Measurements from ENCODE around the gene ACYP1.
"Not testable (repeated sequence)": the region's sequence is repeated elsewhere in the genome, so short reads cannot be mapped to it uniquely, and the experiment has no call there.

The ACYP1 gene

DNA sequence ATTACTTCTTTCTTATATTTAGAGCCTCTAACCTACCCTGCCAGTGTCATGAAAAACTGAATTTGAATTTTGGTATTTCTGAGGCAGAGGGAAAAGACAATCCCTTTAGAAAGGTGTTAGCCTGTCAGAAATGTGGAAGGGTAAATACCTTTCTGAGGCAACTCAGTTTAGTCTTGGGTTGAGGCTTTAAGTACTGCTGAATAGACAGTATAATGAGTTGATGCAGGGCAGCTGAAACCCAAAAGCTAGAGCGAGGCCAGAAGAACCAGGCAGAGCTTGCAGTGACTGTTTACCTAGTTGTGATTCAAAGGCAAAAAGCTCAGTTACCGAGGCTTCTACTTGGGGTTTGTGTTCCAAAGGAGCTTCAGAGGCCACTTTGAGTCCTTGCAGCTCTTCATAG is 24.3 kb upstream of the ACYP1 start:
- Histone ChIP-seq H3K4me1 (ENCODE audit: insufficient read depth, low read length) (no peaks in the 10 kb centered on the region), H3K4me3 (ENCODE audit: low read length) (no peak overlapping the region), H3K36me3 (ENCODE audit: insufficient read depth, low read length) (peaks cover 24% of the 10 kb centered on the region), H2AFZ (ENCODE audit: low read depth, low read length) (no peak overlapping the region), H3K27me3 (ENCODE audit: insufficient read depth, low read length) (no peaks in the 10 kb centered on the region), H3K9me3 (ENCODE audit: low read length) (no peaks in the 10 kb centered on the region)

DNA sequence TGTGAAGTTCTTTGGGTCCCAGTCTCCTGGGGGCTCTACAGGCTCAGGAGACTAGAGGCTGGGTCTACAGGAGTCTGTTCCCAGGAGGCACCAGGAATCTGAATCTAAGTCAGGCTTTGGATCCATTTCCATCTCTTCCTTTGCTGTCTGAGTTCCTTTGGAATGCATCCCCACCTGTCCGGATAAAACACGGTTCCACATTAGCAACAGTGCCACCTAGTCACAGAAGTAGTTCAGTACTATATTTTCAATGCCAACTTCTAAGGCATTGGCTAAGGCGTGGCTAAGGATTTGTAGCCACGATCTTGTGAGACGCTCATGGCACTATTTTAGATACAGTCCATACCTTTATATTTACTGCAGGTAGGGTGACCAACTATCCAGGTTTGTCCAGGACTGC is 20.7 kb upstream of the ACYP1 start:
- H3K9me3 ChIP-seq (ENCODE audit: low read length): no peaks in the 10 kb centered on the region
- no peak overlapping the region for H2AFZ ChIP-seq (ENCODE audit: low read depth, low read length)
- no peak overlapping the region for H3K4me3 ChIP-seq (ENCODE audit: low read length)
- no peaks in the 10 kb centered on the region for H3K27me3 ChIP-seq (ENCODE audit: insufficient read depth, low read length)
- no peaks in the 10 kb centered on the region for H3K4me1 ChIP-seq (ENCODE audit: insufficient read depth, low read length)
- peaks cover 28% of the 10 kb centered on the region for H3K36me3 ChIP-seq (ENCODE audit: insufficient read depth, low read length)

DNA sequence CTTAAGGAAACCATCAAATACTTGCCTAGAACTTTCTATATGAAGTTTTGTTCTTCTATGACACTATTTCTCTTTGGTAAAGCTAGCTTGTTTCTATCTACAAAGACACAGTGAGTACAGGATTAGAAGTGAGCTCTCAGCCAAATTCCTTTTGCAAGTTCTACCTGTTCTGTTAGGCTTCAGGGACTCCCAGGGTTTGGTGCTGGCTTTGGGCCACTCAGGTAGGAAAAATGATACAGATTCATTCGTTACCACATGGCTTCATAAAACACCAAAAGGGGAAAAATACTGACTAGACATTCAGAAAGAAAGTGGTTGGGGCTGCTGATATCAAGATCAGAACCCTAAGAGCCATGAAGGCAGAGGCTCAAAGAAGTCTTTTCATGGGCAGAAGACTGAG is 19.4 kb upstream of the ACYP1 start:
- H3K4me3 ChIP-seq (ENCODE audit: low read length): no peak overlapping the region
- no peaks in the 10 kb centered on the region for H3K9me3 ChIP-seq (ENCODE audit: low read length)
- no peaks in the 10 kb centered on the region for H3K4me1 ChIP-seq (ENCODE audit: insufficient read depth, low read length)
- H3K27me3 ChIP-seq (ENCODE audit: insufficient read depth, low read length): no peaks in the 10 kb centered on the region
- peaks cover 28% of the 10 kb centered on the region for H3K36me3 ChIP-seq (ENCODE audit: insufficient read depth, low read length)
- no peak overlapping the region for H2AFZ ChIP-seq (ENCODE audit: low read depth, low read length)

DNA sequence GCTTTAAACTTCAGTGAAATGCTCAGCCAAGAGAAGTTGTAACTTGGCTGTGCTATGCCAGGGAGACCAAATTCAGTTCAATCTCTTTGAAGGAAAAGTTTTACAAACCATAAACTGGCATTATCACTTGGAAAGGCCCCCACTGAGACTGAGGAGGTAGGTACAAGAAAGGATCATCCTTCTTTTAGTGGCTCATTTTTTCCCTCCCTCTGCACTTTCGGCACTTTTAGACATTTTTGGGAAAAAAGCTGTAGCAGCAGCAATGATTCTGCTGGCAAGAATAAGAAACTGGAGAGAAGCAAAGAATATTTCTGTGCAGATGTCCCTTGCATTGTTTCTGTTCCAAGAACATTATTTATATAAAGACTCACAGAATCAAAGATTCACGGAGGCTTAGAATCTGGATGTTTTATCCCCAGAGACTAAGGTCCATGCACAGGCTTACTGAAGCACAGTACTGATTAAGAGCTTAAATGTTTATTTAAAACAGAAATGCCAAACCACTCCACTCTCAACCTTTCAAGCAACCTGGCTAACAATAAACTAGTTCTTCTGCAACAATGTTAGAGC is 17.9 kb upstream of the ACYP1 start:
- Histone ChIP-seq H3K4me1 (ENCODE audit: insufficient read depth, low read length) (no peaks in the 10 kb centered on the region), H3K36me3 (ENCODE audit: insufficient read depth, low read length) (peaks cover 18% of the 10 kb centered on the region), H3K27me3 (ENCODE audit: insufficient read depth, low read length) (no peaks in the 10 kb centered on the region), H3K9me3 (ENCODE audit: low read length) (no peaks in the 10 kb centered on the region), H3K4me3 (ENCODE audit: low read length) (no peak overlapping the region), H2AFZ (ENCODE audit: low read depth, low read length) (no peak overlapping the region)

DNA sequence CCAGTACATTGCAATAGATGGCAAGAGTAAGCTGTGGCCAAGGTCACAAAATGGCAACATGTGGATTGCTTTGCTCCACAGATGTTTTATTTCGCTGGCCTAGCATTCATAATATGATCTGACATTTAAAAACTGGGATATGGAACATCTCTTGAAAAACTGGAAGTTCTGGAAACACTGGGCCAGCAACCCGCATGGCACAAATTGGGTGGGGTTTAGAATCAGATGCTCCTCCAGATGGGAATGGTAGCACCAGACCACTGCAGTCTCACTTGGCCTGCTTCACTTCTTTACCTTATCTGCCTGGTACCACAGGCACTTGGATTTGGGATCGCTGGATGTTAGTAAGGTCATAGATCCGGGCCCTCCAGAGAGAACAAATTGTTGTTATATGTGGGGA is 15.7 kb upstream of the ACYP1 start:
- Histone ChIP-seq H3K27me3 (ENCODE audit: insufficient read depth, low read length) (no peaks in the 10 kb centered on the region), H3K4me1 (ENCODE audit: insufficient read depth, low read length) (no peaks in the 10 kb centered on the region), H3K4me3 (ENCODE audit: low read length) (no peak overlapping the region), H3K36me3 (ENCODE audit: insufficient read depth, low read length) (peaks cover 14% of the 10 kb centered on the region), H2AFZ (ENCODE audit: low read depth, low read length) (no peak overlapping the region), H3K9me3 (ENCODE audit: low read length) (no peaks in the 10 kb centered on the region)

DNA sequence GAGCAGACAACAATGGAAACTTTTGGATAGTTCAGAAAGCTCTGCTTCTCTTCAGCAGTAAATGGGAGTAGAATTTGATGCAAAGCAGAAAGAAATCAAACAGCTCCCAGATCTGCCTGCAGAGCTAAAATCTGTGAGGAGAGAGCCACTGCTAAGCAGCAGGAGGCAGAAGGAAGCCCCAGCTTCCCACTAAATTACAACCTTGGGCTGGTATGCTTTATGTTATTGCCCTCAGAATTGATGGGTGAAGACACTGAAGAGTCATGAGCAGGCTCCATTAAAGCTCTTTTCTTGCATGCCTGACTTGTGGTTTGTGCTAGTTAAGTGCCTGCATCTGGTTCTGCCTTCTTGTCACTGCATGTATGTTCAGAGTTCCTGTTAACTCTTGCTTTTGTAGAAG is 14.0 kb upstream of the ACYP1 start:
- Histone ChIP-seq H3K9me3 (ENCODE audit: low read length) (no peaks in the 10 kb centered on the region), H3K4me3 (ENCODE audit: low read length) (no peak overlapping the region), H3K4me1 (ENCODE audit: insufficient read depth, low read length) (no peaks in the 10 kb centered on the region), H3K36me3 (ENCODE audit: insufficient read depth, low read length) (peaks cover 1% of the 10 kb centered on the region), H3K27me3 (ENCODE audit: insufficient read depth, low read length) (no peaks in the 10 kb centered on the region), H2AFZ (ENCODE audit: low read depth, low read length) (no peak overlapping the region)

DNA sequence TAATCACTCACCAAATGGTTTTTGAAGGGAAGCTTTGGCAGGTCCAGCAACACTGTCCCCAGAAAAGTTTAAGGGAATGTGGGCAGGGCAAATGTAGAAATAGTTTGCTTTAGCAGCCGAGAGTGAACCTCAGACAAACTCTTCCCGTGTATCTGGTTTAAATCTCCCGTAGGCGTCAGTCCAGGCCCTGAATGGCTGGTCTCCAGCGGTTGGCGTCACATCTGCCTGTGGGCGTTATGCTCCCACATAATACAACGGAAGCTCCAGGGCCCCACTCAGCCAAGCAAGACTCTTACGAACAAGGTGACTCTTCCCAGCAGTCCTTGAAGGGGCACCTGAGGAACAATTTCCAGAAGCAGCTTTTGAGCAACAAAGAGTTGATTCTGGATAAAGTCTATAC is 6.6 kb upstream of the ACYP1 start:
- no peak overlapping the region for H3K4me3 ChIP-seq (ENCODE audit: low read length)
- H3K36me3 ChIP-seq (ENCODE audit: insufficient read depth, low read length): no peaks in the 10 kb centered on the region
- peaks cover 13% of the 10 kb centered on the region for H3K4me1 ChIP-seq (ENCODE audit: insufficient read depth, low read length)
- H2AFZ ChIP-seq (ENCODE audit: low read depth, low read length): no peak overlapping the region
- no peaks in the 10 kb centered on the region for H3K27me3 ChIP-seq (ENCODE audit: insufficient read depth, low read length)
- no peaks in the 10 kb centered on the region for H3K9me3 ChIP-seq (ENCODE audit: low read length)

DNA sequence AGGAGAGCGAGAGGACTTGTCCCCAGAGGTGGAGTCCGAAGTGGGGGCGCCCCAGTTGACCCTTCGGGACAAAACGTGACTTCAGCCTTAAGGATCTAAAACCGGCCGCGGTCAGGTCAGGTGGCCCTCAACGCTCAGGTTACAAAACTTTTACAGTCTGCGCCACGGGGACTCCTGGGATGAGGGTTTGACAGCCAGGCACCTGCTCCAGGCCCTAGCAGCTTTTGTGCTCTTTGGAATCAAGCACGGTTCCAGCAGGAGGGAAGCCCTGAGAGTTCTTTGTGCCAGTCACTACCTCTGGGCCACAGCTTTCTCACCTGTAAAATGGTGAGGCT is 6.0 kb upstream of the ACYP1 start:
- no peaks in the 10 kb centered on the region for H3K27me3 ChIP-seq (ENCODE audit: insufficient read depth, low read length)
- no peaks in the 10 kb centered on the region for H3K9me3 ChIP-seq (ENCODE audit: low read length)
- H3K4me3 ChIP-seq (ENCODE audit: low read length): peak overlapping the region; percentile 60
- H3K36me3 ChIP-seq (ENCODE audit: insufficient read depth, low read length): no peaks in the 10 kb centered on the region
- peaks cover 13% of the 10 kb centered on the region for H3K4me1 ChIP-seq (ENCODE audit: insufficient read depth, low read length)
- peak overlapping the region; percentile 82 for H2AFZ ChIP-seq (ENCODE audit: low read depth, low read length)

DNA sequence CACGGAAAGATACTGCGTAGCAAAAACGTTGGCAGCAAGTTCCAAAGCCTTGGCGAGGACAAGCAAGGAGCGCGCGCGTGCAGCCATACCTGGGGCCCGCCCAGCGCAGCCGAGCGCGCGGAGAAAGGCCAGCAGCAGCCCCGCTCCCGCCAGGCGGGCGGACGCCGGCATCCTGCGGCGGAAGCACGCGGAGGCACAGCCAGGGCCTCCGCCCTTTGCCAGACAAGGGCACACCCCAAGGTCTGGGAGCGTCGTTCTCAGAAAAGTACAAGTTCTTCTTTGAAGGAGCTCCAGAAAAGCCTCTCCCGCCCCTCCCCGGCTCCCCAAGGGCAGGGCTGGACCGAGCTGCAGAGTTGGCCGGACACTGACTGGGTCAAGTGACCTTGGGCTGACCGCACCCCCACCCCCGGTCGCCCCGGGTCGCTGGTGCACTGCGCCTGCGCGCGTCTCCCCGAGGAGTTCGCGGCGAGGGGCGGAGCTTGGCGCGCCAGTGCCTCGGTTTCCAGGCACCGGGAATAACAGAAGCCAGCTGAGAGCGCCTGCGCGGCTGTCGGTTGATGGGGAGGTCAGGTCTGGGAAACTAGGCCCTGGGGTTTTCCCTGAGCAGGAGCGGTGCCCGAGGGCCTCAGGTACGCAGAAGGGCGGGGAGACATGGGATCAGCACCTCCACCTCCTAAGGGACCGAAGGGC is 5.4 kb upstream of the ACYP1 start, which contains the start of gene ZC2HC1C:
Gene ZC2HC1C (plus strand): TSS at position 521 of the 690 bp plus-strand sequence. CDS start 933 bp downstream, outside the sequence.
- H3K9me3 ChIP-seq (ENCODE audit: low read length): no peaks in the 10 kb centered on the region
- no peaks in the 10 kb centered on the region for H3K36me3 ChIP-seq (ENCODE audit: insufficient read depth, low read length)
- peaks cover 13% of the 10 kb centered on the region for H3K4me1 ChIP-seq (ENCODE audit: insufficient read depth, low read length)
- H3K4me3 ChIP-seq (ENCODE audit: low read length): peak within 1 kb of the TSS; percentile 60
- no peaks in the 10 kb centered on the region for H3K27me3 ChIP-seq (ENCODE audit: insufficient read depth, low read length)
- peak within 1 kb of the TSS; percentile 82 for H2AFZ ChIP-seq (ENCODE audit: low read depth, low read length)

DNA sequence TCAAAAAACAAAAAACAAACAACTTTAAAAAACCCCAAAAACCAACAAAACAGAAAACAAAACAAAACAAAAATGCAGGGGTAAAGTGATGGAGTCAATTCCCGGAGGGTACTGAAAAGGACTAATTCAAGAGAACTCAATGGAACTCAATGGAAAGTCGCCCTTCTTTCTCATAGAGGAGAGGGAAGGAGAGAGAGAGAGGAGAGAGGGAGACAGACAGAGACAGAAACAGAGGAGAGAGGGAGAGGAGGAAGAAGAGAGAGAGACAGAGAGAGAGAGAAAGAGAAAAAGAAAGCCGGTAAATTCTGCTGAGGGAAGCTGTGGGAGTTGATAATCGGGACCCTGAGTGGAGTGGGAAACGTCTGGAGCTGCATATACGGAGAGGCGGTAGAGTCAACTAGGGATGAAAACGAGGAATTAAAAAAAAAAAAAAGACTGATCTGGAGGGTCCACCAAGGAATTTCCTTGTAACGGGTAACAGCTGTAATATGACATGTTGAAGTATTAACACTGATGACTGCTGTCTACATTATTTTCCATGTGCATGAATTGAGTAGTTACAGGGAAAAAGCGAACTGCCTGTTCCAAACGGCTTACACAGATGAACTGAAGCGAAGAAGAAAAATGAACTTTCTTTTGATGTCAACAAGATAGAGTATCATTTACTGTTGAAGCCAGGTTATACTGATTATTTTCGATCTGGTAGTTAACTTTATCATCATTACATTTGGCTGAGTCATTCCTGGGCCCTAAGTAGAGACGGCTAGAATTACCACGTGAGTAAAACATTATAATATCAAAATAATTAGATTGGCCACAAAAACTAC is 4.7 kb upstream of the ACYP1 start:
- peak overlapping the region; percentile 82 for H2AFZ ChIP-seq (ENCODE audit: low read depth, low read length)
- H3K9me3 ChIP-seq (ENCODE audit: low read length): no peaks in the 10 kb centered on the region
- no peaks in the 10 kb centered on the region for H3K36me3 ChIP-seq (ENCODE audit: insufficient read depth, low read length)
- H3K27me3 ChIP-seq (ENCODE audit: insufficient read depth, low read length): no peaks in the 10 kb centered on the region
- peaks cover 13% of the 10 kb centered on the region for H3K4me1 ChIP-seq (ENCODE audit: insufficient read depth, low read length)
- peak overlapping the region; percentile 60 for H3K4me3 ChIP-seq (ENCODE audit: low read length)

DNA sequence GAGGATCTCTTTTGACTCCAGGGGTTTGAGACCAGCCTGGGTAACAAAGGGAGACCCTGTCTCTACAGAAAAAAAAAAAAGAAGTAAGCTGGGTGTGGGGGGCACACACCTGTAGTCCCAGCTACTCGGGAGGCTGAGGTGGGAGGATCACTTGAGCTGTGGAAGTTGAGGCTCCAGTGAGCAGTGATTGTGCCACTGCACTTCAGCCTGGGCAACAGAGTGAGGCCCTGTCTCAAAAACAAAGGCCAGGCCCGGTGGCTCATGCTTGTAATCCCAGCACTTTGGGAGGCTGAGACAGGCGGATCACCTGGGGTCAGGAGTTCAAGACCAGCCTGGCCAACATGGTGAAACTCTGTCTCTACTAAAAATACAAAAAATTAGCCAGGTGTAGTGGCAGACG is 3.9 kb upstream of the ACYP1 start:
- H3K4me3 ChIP-seq (ENCODE audit: low read length); H3K36me3 ChIP-seq (ENCODE audit: insufficient read depth, low read length); H3K27me3 ChIP-seq (ENCODE audit: insufficient read depth, low read length); H2AFZ ChIP-seq (ENCODE audit: low read depth, low read length); H3K9me3 ChIP-seq (ENCODE audit: low read length): not testable (repeated sequence)
- H3K4me1 ChIP-seq (ENCODE audit: insufficient read depth, low read length): peaks cover 20% of the 10 kb centered on the region

DNA sequence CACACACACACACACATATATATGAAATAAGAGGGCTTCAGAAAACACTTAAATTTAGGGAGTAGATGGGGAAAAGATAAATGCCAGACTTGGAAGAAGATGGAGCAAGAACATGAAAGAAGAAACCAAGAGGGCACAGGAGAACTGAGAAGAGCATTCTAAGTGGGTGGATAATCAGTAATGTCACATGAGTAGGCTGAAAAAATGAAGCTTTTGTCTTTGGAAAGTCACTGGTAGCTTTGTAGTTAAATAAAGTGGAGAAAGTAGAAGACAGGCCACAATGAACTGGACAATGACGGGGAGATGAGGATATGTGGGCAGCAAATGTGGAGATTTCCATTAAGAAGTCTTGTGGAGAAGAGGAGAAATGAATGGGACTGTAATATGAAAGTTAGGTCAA is 3.4 kb upstream of the ACYP1 start:
- H3K4me1 ChIP-seq (ENCODE audit: insufficient read depth, low read length): peaks cover 24% of the 10 kb centered on the region
- H3K4me3 ChIP-seq (ENCODE audit: low read length): no peak overlapping the region
- no peaks in the 10 kb centered on the region for H3K27me3 ChIP-seq (ENCODE audit: insufficient read depth, low read length)
- no peaks in the 10 kb centered on the region for H3K9me3 ChIP-seq (ENCODE audit: low read length)
- H3K36me3 ChIP-seq (ENCODE audit: insufficient read depth, low read length): no peaks in the 10 kb centered on the region
- no peak overlapping the region for H2AFZ ChIP-seq (ENCODE audit: low read depth, low read length)

DNA sequence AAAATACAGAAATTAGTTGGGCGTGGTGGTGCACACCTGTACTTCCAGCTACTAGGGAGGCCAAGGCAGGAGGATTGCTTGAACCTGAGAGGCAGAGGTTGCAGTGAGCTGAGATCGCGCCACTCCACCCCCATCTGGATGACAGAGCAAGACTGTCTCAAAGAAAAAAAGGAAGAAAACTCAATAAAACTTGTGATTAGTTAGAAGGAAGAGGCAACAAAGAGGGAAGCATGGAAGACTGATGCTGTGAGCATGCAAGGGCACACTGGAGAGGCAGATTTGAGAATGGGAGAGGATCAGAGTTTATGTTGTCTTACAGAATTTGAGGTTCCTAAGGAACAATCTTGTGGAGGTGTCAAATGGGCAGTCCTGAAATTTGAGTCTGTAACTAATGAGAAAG is 2.9 kb upstream of the ACYP1 start:
- Histone ChIP-seq H3K36me3 (ENCODE audit: insufficient read depth, low read length) (no peaks in the 10 kb centered on the region), H3K27me3 (ENCODE audit: insufficient read depth, low read length) (no peaks in the 10 kb centered on the region), H3K9me3 (ENCODE audit: low read length) (no peaks in the 10 kb centered on the region), H3K4me3 (ENCODE audit: low read length) (no peak overlapping the region), H3K4me1 (ENCODE audit: insufficient read depth, low read length) (peaks cover 24% of the 10 kb centered on the region), H2AFZ (ENCODE audit: low read depth, low read length) (no peak overlapping the region)

Data from neuron (in vitro differentiated cells).